LNCaP clone FGC (cell line): ENCODE results near the gene ZC3H8.
"Not testable (repeated sequence)": the region's sequence is repeated elsewhere in the genome, so short reads cannot be mapped to it uniquely, and the experiment has no call there.

ENCODE experiments used
- DNase-seq: peaks from one replicate; pipeline ENCODE4 v3.0.0-alpha.2; 2011; ENCODE audit warnings: low read depth
- H3K4me3 ChIP-seq: 2 replicates; pipeline ENCODE4 v1.5.1; 2011; ENCODE audit warnings: mild to moderate bottlenecking, low read depth, low read length, control low read depth
- TF ChIP-seq, protein P1 (sequence below): IDR thresholded peaks from 2 replicates; pipeline ENCODE4 v1.5.1; 2012; ENCODE audit warnings: mild to moderate bottlenecking; ENCODE audit not compliant: control insufficient read depth, insufficient read depth; ENCODE audit errors: extremely low read depth

The ZC3H8 gene

DNA sequence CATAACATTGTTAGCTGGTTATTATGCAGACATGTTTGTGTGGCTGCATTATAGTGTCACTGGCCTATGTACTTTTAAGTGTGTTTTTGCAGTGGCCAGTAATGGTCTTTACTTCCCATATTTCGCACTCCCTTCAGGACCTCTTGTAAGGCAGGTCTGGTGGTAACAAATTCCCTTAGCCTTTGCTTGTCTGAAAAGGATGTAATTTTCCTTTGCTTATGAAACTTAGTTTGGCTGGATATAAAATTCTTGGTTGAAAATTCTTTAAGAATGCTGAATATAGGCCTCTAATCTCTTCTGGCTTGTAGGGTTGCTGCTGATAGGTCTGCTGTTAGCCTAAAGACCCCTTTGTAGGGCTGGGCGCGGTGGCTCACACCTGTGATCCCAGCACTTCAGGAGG is 34.7 kb downstream of the ZC3H8 start:
- TF ChIP-seq, protein P1, sequence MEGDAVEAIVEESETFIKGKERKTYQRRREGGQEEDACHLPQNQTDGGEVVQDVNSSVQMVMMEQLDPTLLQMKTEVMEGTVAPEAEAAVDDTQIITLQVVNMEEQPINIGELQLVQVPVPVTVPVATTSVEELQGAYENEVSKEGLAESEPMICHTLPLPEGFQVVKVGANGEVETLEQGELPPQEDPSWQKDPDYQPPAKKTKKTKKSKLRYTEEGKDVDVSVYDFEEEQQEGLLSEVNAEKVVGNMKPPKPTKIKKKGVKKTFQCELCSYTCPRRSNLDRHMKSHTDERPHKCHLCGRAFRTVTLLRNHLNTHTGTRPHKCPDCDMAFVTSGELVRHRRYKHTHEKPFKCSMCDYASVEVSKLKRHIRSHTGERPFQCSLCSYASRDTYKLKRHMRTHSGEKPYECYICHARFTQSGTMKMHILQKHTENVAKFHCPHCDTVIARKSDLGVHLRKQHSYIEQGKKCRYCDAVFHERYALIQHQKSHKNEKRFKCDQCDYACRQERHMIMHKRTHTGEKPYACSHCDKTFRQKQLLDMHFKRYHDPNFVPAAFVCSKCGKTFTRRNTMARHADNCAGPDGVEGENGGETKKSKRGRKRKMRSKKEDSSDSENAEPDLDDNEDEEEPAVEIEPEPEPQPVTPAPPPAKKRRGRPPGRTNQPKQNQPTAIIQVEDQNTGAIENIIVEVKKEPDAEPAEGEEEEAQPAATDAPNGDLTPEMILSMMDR = no peak
- H3K4me3 ChIP-seq = no peak overlapping the region
- DNase-seq = no peak

DNA sequence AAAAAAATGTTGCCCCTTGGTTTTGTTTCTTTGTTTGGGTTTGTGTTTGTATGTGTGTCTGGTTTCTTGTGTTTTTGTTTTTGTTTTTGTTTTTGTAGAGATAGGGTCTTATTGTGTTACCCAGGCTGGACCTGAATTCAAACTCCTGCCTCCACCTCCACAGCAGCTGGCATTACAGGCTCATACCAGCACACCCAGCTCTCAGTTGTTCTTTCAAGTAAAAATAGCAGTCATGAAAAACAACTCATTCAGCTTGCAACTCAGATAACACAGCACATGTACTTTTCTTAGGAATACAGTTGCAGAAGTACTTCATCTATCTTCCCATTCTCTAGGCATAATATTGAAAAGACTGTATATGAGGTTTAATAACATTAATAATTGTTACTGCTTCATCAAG is 37.0 kb downstream of the ZC3H8 start:
- no peak for DNase-seq
- TF ChIP-seq, protein P1 = no peak
- H3K4me3 ChIP-seq = no peak overlapping the region

DNA sequence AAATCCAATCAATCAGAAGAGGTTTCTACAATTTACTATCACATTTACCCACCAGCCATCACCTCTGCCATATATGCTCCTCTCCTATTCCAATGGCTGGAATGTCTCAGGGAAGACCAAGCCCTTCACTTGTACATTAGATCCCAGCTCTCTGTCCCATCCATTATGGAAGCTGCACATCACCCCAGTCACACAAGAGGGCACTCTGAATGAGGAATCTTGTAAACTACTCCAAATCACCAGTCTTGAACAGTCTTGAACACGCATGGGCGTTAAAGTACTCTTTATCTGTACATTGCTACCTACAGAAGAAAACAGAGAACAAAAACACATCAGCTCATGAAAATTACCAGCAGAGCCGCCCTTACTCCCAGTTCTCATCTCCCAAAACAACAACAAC is 38.7 kb downstream of the ZC3H8 start:
- no peak for DNase-seq
- no peak overlapping the region for H3K4me3 ChIP-seq
- TF ChIP-seq, protein P1 = peak; percentile 34

DNA sequence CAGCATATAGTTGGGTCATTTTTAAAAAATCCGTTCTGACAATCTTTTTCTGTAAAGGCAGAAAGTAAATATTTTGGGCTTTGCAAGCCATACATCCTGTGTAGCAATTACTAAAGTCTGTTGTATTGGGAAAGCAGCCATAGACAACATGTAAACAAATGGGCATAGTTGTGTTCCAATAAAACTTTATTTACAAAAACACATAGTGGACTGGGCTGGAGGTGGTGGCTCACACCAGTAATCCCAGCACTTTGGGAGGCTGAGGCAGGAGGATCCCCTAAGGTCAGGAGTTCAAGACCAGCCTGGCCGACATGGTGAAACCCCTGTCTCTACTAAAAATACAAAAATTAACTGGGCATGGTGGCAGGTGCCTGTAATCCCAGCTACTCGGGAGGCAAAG is 46.9 kb downstream of the ZC3H8 start:
- not testable (repeated sequence) for DNase-seq, H3K4me3 ChIP-seq

DNA sequence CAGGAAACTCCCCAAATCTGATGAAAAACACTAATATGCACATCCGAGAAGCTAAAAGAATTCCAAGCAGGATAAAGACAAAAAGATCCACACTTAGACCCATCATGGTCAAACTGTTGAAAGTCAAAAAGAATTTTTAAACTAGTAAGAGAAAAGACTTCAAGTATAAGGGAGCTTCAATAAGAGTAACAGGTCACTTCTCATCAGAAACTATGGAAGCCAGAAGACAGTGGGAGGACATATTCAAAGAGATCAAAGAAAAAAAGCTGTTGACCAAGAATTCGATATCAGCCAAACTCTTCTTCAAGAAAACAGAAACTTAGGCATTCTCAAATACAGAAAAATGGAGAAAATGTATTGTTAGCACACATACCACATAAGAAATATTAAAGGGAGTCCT is 50.4 kb downstream of the ZC3H8 start:
- H3K4me3 ChIP-seq = no peak overlapping the region
- no peak for DNase-seq
- TF ChIP-seq, protein P1 = no peak

DNA sequence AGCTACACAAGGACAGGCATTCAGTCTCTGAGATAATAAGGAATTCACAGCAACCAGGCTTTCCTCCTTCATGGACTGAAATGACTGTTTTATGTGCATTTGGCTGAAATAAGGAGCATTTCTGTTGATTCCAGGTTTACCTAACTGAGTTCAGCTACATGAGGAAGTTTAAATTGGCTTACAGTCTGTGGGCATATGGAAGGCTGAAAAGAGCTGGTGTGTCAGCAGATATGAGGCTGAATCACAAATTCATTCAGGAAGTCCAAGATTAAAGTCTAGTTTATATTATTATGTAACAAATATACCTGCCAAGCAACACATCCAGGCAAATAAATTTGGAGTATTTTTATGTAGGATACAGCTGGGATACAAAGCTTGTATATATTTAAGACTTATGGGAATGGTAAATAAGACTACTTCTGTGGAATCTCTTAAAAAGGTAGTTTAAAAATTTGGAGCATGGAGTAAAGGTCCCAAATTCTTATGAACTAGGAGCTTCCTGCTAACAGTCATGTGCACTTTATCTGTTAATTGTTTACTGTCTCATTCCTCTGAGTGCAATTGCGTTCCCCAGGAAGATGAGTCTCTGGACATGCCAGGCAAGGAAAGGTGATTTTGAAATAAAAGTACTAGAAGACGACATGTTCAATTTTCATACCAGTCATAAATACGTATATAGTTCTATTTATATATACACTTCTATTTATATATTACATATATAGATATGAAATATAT is 53.0 kb downstream of the ZC3H8 start:
- no peak for DNase-seq
- TF ChIP-seq, protein P1 = no peak
- no peak overlapping the region for H3K4me3 ChIP-seq

DNA sequence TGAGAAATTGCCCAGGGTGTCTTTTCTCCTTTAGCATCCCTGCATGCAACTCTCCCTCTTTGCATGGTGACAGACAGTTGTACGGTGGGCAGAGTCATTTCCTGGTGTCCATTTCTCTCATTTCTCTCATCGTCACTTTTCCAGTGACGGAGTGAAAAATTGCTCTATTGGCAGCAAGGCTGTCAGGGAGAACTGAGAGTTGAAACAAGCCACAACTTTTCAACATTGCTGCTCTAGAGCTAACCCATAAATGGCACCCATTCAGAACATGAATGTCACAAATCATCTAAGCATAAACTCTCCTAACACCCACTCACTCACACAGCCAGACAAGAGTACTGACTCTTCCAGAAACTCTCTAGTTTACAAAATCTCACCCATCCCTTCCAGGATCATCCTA is 55.7 kb downstream of the ZC3H8 start:
- TF ChIP-seq, protein P1 = no peak
- no peak for DNase-seq

DNA sequence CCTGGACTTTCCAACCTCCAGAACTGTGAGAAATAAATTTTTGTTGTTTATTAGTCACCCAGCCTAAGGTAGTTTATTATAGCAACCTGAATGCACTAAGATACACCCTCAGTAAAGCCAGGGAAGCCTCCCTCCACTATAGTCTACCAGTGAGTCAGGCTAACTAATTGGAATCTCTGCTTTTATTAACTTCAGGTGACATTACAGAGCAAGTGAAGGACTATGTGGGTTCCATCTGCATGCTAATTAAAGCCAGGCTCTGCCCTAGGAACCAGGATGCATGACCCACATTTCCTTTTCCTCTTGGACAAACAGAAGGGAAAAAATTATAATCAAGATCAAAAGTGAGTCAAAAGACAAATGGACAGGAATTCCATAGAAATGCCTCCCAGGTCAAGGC is 56.1 kb downstream of the ZC3H8 start:
- DNase-seq = no peak
- TF ChIP-seq, protein P1 = no peak
- no peak overlapping the region for H3K4me3 ChIP-seq

More for the DNA sequence above, 55.7 kb downstream of the ZC3H8 start:
- H3K4me3 ChIP-seq = no peak overlapping the region
